ENCODE measurements around the gene MYO1D. TPM values are rescaled to one million over a fixed set of nuclear protein-coding genes. Genes with fewer than 3 reads are reported as not detected.

Gene MYO1D
- total and polyA plus RNA-seq, 2 experiments from 2014 or later = 34.3 to 43.7 TPM

DNA sequence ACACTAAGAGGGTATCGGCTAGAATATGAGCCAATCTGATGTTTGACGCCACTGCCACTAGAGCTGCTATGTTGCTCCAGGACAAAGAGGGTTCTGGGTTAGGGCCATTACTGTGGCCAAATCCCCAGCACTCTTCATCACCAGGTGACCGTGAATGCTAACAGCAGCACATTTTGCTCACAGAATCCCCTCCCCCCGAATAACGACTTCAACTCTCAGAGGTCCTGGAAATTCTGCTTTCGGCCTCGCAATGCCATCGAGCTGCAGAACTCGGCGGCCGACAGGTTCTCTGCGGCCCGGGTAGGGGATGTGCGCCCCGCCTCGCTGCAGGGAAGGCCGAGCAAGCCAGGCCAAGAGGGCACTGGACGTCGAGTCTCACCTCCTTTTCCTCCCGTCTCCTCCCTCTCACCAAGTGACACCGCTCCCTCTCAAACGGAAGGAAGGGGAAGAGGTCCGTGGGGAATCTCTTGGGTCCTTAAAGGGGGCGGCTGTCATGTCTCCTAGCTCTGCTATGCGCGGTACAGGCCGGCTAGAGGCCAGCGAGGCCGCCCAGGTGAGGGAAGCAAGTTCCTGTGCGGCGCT, 358.2 kb downstream of the MYO1D start:
- TF ChIP-seq, protein P1, sequence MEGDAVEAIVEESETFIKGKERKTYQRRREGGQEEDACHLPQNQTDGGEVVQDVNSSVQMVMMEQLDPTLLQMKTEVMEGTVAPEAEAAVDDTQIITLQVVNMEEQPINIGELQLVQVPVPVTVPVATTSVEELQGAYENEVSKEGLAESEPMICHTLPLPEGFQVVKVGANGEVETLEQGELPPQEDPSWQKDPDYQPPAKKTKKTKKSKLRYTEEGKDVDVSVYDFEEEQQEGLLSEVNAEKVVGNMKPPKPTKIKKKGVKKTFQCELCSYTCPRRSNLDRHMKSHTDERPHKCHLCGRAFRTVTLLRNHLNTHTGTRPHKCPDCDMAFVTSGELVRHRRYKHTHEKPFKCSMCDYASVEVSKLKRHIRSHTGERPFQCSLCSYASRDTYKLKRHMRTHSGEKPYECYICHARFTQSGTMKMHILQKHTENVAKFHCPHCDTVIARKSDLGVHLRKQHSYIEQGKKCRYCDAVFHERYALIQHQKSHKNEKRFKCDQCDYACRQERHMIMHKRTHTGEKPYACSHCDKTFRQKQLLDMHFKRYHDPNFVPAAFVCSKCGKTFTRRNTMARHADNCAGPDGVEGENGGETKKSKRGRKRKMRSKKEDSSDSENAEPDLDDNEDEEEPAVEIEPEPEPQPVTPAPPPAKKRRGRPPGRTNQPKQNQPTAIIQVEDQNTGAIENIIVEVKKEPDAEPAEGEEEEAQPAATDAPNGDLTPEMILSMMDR (IDR thresholded peaks at IDR 0.05; ENCODE audit: low read depth, low read length) = no peak
- Histone ChIP-seq H3K36me3 (no peaks in the 10 kb centered on the region), H3K27me3 (no peaks in the 10 kb centered on the region), H3K4me3 (peak overlapping the region; percentile 40), H3K27ac (no peak overlapping the region), H3K4me1 (ENCODE audit: low read depth) (peaks cover 42% of the 10 kb centered on the region), H3K9me3 (ENCODE audit: low read depth) (no peaks in the 10 kb centered on the region)
- DNase-seq (ENCODE audit: low read depth in 1 of 2, low spot score in 1 of 2) = no peak

DNA sequence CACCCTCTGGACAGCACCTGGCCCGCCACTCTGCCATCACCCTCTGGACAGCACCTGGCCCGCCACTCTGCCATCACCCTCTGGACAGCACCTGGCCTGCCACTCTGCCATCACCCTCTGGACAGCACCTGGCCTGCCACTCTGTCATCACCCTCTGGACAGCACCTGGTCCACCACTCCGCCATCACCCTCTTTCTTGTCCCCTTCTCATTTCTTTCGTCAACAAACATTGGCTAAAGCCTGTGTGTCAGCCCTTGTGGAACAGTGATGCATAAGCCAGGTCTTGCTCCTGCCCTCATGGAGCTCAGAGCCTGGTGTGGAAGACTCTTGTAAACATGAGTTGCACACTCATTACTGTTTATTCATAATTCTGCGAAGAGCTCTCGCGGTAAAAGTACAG, 358.9 kb downstream of the MYO1D start:
- no peak overlapping the region for H3K27ac ChIP-seq
- TF ChIP-seq, protein P1 (IDR thresholded peaks at IDR 0.05; ENCODE audit: low read depth, low read length) = no peak
- DNase-seq (ENCODE audit: low read depth in 1 of 2, low spot score in 1 of 2) = no peak
- no peaks in the 10 kb centered on the region for H3K36me3 ChIP-seq
- no peak overlapping the region for H3K4me3 ChIP-seq
- no peaks in the 10 kb centered on the region for H3K9me3 ChIP-seq (ENCODE audit: low read depth)
- H3K4me1 ChIP-seq (ENCODE audit: low read depth) = peaks cover 38% of the 10 kb centered on the region
- no peaks in the 10 kb centered on the region for H3K27me3 ChIP-seq

DNA sequence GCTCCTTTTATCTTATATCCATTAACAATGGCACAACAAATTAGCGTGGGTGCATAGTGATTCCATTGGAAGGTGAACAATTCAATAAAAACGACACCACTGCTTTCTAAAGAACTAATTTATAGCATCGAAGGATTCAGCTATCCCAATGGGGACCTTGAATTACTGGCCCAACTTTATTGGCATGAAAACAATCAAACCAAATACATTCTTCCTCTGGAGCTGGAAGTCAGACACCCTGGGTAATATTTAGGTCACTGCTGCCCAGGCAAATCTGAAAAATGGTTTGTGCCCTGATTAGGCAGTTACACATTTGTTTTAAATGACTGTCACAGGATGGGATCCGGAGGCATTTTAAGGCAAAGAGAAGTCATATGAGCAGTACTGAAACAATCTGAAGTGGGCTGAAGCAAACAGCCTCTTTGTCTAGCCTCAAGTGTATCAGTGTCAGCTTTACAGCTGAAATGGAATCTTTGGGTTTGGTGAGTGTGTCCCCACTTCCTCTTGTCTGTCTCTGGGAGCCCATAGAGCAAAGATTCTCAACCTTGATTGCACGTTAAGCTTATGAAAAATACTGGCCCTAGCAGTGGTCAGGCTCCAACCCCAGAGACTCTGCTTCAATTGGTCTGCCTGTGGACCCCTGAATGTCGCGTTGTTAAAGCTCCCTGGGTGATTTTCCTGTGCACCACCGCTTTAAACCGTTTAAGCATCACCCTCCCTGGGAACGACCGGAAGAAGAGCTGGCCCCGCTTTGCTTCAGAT, 359.8 kb downstream of the MYO1D start:
- no peaks in the 10 kb centered on the region for H3K9me3 ChIP-seq (ENCODE audit: low read depth)
- H3K4me1 ChIP-seq (ENCODE audit: low read depth) = peaks cover 38% of the 10 kb centered on the region
- no peaks in the 10 kb centered on the region for H3K36me3 ChIP-seq
- no peak overlapping the region for H3K4me3 ChIP-seq
- no peaks in the 10 kb centered on the region for H3K27me3 ChIP-seq
- TF ChIP-seq, protein P1 (IDR thresholded peaks at IDR 0.05; ENCODE audit: low read depth, low read length) = no peak
- peak overlapping the region; percentile 21 for H3K27ac ChIP-seq
- DNase-seq (ENCODE audit: low read depth in 1 of 2, low spot score in 1 of 2) = no peak

DNA sequence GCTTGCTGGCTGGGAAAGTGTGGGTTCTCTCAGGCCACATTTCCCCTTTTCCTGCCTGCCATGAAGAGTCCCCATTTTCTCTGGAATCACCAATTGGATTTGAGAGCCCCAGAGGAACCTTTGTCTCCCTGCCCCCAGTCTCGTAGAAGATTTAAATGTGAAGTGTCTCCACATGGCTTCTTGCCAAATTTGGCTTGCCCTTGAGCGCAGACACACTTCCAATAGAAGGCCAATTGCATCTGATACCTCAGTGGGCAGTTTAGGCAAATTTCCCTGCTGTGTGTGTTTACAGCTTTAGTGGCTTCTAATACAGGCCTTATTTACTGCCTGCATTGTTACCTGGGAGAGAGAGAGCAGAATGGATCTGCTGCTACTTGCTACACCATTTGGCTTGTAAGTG, 360.5 kb downstream of the MYO1D start:
- H3K9me3 ChIP-seq (ENCODE audit: low read depth) = no peaks in the 10 kb centered on the region
- H3K36me3 ChIP-seq = no peaks in the 10 kb centered on the region
- DNase-seq (ENCODE audit: low read depth in 1 of 2, low spot score in 1 of 2) = peak in 1 of 2 donors; percentile 74
- H3K27ac ChIP-seq = peak overlapping the region; percentile 21
- peaks cover 38% of the 10 kb centered on the region for H3K4me1 ChIP-seq (ENCODE audit: low read depth)
- H3K4me3 ChIP-seq = no peak overlapping the region
- TF ChIP-seq, protein P1 (IDR thresholded peaks at IDR 0.05; ENCODE audit: low read depth, low read length) = no peak
- no peaks in the 10 kb centered on the region for H3K27me3 ChIP-seq

DNA sequence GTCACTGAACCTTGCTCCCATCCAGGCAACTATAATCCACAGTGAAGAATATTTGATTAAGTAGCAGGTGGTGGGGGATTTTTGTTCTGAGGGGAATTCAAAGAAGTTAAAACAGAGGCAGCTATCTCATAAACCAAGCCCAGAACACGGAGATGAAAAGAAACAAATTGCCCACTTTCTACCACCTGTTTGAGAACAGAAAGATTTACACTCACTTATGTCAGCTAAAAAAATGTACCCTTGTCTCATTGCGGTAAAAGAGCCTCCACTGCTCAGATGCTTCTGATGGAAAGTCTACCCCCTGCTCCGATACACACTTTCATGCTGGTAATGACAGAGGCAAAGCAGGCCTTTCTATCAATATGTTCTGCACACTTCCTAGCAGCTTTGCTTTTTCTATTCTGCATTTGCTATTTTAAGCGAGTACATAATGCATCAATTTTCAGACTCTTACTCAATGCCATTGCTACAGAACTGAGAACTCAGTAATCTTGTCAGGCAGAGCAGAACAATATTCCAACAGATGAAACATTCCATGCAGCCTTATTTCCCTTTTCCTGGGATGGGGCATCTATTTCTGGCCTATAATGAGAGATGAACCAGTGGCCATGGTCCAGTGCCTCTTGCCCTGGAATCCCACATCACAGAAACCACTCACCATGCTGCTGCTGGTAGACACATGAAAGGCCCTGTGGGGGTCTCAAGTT, 361.1 kb downstream of the MYO1D start:
- H3K4me1 ChIP-seq (ENCODE audit: low read depth) = peaks cover 38% of the 10 kb centered on the region

More for the DNA sequence above, 361.1 kb downstream of the MYO1D start:
- no peaks in the 10 kb centered on the region for H3K27me3 ChIP-seq
- H3K36me3 ChIP-seq = no peaks in the 10 kb centered on the region
- no peak overlapping the region for H3K4me3 ChIP-seq
- peak overlapping the region; percentile 21 for H3K27ac ChIP-seq
- TF ChIP-seq, protein P1 (IDR thresholded peaks at IDR 0.05; ENCODE audit: low read depth, low read length) = no peak
- no peaks in the 10 kb centered on the region for H3K9me3 ChIP-seq (ENCODE audit: low read depth)
- no peak for DNase-seq (ENCODE audit: low read depth in 1 of 2, low spot score in 1 of 2)
